CD8-positive, alpha-beta memory T cell (primary cell): ENCODE results near the gene ISM2. TPM values are rescaled to one million over a fixed set of nuclear protein-coding genes. Genes with fewer than 3 reads are reported as not detected.

Experiments used
- CTCF ChIA-PET: fragments of 350-600 bp; sonication (Branson Sonifier 250); formaldehyde crosslinking; loops from one replicate; lab custom pipeline; 2021; ENCODE audit warnings: antibody characterized with exemption; lab: Charles Lee
- POLR2A ChIA-PET: fragments of 350-600 bp; sonication (Branson Sonifier 250); formaldehyde crosslinking; loops from one replicate; lab custom pipeline; 2021; ENCODE audit warnings: antibody characterized with exemption; lab: Charles Lee
- DNase-seq, 5 donors: peaks; one replicate each; pipeline versions ENCODE4 v3.0.0 to v3.0.0-alpha.2; 2020 to 2022; ENCODE audit warnings: mixed read lengths in 1 of 5
- H3K27ac ChIP-seq: one replicate; pipeline ENCODE4 v1.7.0; 2013; ENCODE audit warnings: low read depth, mild to moderate bottlenecking, low read length, moderate library complexity
- H3K27me3 ChIP-seq: 2 replicates; pipeline ENCODE4 v1.7.0; 2013; ENCODE audit warnings: low read length, mild to moderate bottlenecking; ENCODE audit not compliant: insufficient read depth, poor library complexity, severe bottlenecking
- H3K36me3 ChIP-seq: 2 replicates; pipeline ENCODE4 v1.7.0; 2013; ENCODE audit warnings: mild to moderate bottlenecking, low read length, moderate library complexity; ENCODE audit not compliant: insufficient read depth
- H3K4me1 ChIP-seq: 2 replicates; pipeline ENCODE4 v1.7.0; 2013; ENCODE audit warnings: mild to moderate bottlenecking, low read length, moderate library complexity; ENCODE audit not compliant: insufficient read depth
- H3K4me3 ChIP-seq: 2 replicates; pipeline ENCODE4 v1.7.0; 2013; ENCODE audit warnings: mild to moderate bottlenecking, low read length
- H3K9me3 ChIP-seq: 2 replicates; pipeline ENCODE4 v1.7.0; 2013; ENCODE audit warnings: mild to moderate bottlenecking, low read length
- H3K27ac Mint-ChIP-seq, 8 donors: one replicate each; pipeline ENCODE4 v1.8.0; 2020 to 2021; ENCODE audit warnings: mixed read lengths in 8 of 8, mild to moderate bottlenecking in 6 of 8, inconsistent platforms in 3 of 8, moderate library complexity in 3 of 8
- H3K27me3 Mint-ChIP-seq, 2 donors: one replicate each; pipeline ENCODE4 v1.8.0; 2020 to 2021; ENCODE audit warnings: mixed read lengths in 2 of 2, mild to moderate bottlenecking in 1 of 2, moderate library complexity in 1 of 2
- H3K36me3 Mint-ChIP-seq, 3 donors: one replicate each; pipeline ENCODE4 v1.8.0; 2020 to 2021; ENCODE audit warnings: mixed read lengths in 3 of 3, inconsistent platforms in 1 of 3, mild to moderate bottlenecking in 1 of 3
- H3K4me1 Mint-ChIP-seq, 3 donors: one replicate each; pipeline ENCODE4 v1.8.0; 2020 to 2021; ENCODE audit warnings: mixed read lengths in 3 of 3, inconsistent platforms in 1 of 3, mild to moderate bottlenecking in 1 of 3
- H3K4me3 Mint-ChIP-seq, 7 donors: one replicate each; pipeline ENCODE4 v1.8.0; 2020 to 2021; ENCODE audit warnings: mixed read lengths in 7 of 7, mild to moderate bottlenecking in 6 of 7, moderate library complexity in 4 of 7, inconsistent platforms in 2 of 7
- H3K9me3 Mint-ChIP-seq, 5 donors: one replicate each; pipeline ENCODE4 v1.8.0; 2020 to 2022; ENCODE audit warnings: mixed read lengths in 5 of 5, mild to moderate bottlenecking in 3 of 5, moderate library complexity in 2 of 5, inconsistent platforms in 1 of 5
- polyA plus RNA-seq: library from polyadenylated mRNA; unstranded; fragments of 300-500 nt; fragmentation: Illumina TruSeq; gene quantifications from one replicate; pipeline ENCODE4 v1.2.3, GENCODE V29; 2021
- total RNA-seq, 2 experiments: library from RNA; stranded (reverse); gene quantifications; one replicate each; pipeline ENCODE4 v1.2.3, GENCODE V29; 2021

The ISM2 gene
- total and polyA plus RNA-seq, 3 experiments from 2014 or later: not detected

DNA sequence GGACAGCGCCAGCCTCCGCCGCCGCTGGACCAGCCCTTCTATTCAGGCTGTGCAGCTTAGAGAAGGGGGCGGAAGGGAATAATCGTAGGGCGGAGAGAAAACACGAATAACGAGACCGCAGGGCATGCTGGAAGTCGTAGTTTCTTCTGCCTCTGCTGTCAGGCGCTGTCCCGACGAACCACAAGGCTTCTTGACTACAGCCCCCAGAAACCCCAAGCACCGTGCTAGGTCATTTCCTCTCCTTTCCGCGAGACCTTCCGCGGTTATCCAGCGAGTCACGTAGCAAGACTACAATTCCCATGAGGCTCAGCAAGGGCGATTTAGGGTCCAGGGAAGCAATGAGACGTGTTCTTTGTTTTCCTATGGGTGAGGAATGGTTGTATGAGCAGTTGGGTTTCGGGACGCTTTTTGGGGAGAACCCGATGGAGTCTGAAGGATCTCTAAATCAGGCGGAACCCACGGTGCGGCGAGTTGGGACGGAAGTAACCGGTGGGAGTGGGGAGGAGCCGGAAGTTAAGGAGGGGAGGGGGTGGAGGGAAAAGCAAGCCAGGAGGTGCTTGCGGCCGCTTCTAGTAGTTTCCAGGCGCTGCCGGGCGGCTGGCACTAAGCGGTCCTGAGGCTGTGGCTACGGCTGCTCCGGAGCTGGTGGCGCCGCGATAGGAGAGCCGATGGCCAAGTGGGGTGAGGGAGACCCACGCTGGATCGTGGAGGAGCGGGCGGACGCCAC, 40.9 kb downstream of the ISM2 start, which contains the start of the genes AHSA1 and VIPAS39:
Gene AHSA1 (plus strand): TSS at position 572 of the 727 bp plus-strand sequence. CDS start 97 bp downstream, at position 669.
Gene VIPAS39 (minus strand): TSS at position 80 of the 727 bp plus-strand sequence. CDS start 3,499 bp downstream, outside the sequence.
- H3K27me3 ChIP-seq: no peaks in the 10 kb centered on the region
- no peaks in the 10 kb centered on the region for H3K9me3 ChIP-seq
- Mint-ChIP-seq H3K27me3 (no peaks in the 10 kb centered on the region), H3K4me3 (peak within 1 kb of the TSS; percentile 98 to 100 (median 100)), H3K9me3 (no peaks in the 10 kb centered on the region), H3K4me1 (peaks cover 31 to 66% (median 42%) of the 10 kb centered on the region in 3 donors), H3K27ac (peak within 1 kb of the TSS; percentile 91 to 100 (median 100)), H3K36me3 (peaks cover 0 to 56% (median 22%) of the 10 kb centered on the region in 3 donors)
- DNase-seq: peak; percentile 88 to 96 (median 96)
- POLR2A ChIA-PET: interaction anchor here (0.6 to 1.0 kb wide), 3 partner anchors 12 to 342 kb away, joined by 3 to 5 read pairs (median 3); partner anchors contain the start of genes ADCK1 and GSTZ1
- H3K4me3 ChIP-seq: peak within 1 kb of the TSS; percentile 100
- H3K27ac ChIP-seq: peak within 1 kb of the TSS; percentile 90
- CTCF ChIA-PET: no interaction called here
- peaks cover 26% of the 10 kb centered on the region for H3K4me1 ChIP-seq
- peaks cover 33% of the 10 kb centered on the region for H3K36me3 ChIP-seq

DNA sequence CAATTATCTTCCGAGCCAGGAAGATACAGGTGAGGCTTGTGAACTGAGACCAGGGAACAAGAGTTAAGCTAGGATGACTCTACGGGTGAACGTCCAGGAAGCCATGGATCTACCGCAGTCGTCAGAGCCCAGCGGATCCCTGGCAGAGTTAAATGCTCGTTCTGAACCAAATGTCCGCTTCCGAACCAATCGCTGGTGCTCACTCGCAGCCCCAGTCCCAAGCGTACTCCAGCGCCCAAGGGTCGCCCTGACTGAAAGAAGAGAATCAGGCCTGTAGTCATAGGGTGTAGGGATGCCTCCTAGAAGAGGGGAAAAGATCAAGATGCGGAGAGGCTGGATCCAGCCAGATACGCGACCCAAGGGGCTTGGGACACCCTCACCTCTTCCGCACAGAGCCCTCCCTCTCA, 41.5 kb downstream of the ISM2 start:
- Histone ChIP-seq H3K4me1 (peaks cover 26% of the 10 kb centered on the region), H3K27me3 (no peaks in the 10 kb centered on the region), H3K9me3 (no peaks in the 10 kb centered on the region), H3K36me3 (peaks cover 27% of the 10 kb centered on the region), H3K4me3 (peak overlapping the region; percentile 100), H3K27ac (peak overlapping the region; percentile 90)
- ChIA-PET POLR2A (interaction anchor here (0.6 to 1.0 kb wide), 3 partner anchors 11 to 343 kb away, joined by 3 to 5 read pairs (median 3); partner anchors contain the start of genes ADCK1 and GSTZ1), CTCF (no interaction called here)
- Mint-ChIP-seq H3K27me3 (no peaks in the 10 kb centered on the region), H3K4me3 (peak overlapping the region; percentile 98 to 100 (median 100)), H3K4me1 (peaks cover 31 to 67% (median 43%) of the 10 kb centered on the region in 3 donors), H3K27ac (peak overlapping the region; percentile 91 to 100 (median 100)), H3K9me3 (no peaks in the 10 kb centered on the region), H3K36me3 (peaks cover 0 to 53% (median 20%) of the 10 kb centered on the region in 3 donors)
- DNase-seq: peak in 1 of 5 donors; percentile 4

DNA sequence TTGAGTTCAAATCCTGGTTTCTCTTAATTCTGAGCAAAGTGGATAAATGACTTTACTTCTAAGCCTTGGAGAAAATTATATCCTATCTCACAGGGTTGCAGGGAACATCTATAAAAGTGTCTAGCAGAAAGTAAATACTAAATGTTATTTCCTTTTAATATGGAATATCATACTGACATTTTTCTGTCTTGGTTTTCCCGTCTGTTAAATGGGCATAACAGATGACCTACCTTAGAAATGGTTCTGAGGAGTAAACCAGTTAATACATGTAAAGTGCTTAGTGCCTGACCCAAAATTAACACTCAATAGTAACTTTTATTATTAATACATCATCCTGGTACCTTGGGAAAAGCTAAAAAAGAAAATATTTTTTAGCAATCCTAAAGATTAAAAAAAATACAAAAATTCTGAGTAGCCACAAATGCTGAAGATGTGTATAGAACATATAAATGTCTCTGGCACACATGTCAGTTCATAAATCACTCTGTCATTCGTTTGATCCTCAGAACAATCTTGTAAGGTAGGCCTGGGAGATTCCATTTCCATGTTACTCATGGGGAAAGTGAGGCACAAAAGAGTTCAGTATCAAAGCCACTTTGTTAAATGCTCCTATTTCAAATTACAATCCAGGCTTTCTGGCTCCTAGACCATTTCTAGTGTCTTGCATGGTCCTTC, 42.5 kb downstream of the ISM2 start:
- Mint-ChIP-seq H3K27me3 (no peaks in the 10 kb centered on the region), H3K4me3 (peak overlapping the region; percentile 98 to 100 (median 100)), H3K9me3 (no peaks in the 10 kb centered on the region), H3K36me3 (peaks cover 0 to 53% (median 20%) of the 10 kb centered on the region in 3 donors), H3K4me1 (peaks cover 31 to 63% (median 43%) of the 10 kb centered on the region in 3 donors), H3K27ac (peak overlapping the region in 6 of 8 donors; percentile 91 to 100 (median 100))
- no peaks in the 10 kb centered on the region for H3K9me3 ChIP-seq
- no peak for DNase-seq
- H3K36me3 ChIP-seq: peaks cover 26% of the 10 kb centered on the region
- no peak overlapping the region for H3K4me3 ChIP-seq
- H3K27ac ChIP-seq: no peak overlapping the region
- H3K4me1 ChIP-seq: peaks cover 26% of the 10 kb centered on the region
- CTCF ChIA-PET: no interaction called here
- POLR2A ChIA-PET: no interaction called here
- no peaks in the 10 kb centered on the region for H3K27me3 ChIP-seq

DNA sequence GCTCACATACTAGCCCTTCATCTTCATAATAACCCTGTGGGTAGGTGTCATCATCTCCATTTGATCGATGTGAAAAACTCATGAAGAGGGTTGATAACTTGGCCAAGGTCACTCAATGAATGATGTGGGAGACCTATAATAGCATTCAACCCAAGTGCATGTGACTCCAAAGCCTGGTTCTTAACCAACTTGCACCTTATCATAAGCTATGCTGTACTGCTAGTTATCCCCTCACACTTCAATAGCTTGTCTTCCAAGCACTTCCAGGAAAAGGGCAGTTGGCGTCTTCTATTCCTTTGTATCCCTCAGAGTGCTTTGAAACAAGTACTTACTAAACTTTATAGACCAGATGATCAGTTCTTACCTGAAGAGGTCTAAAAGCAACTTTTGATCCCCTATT, 56.4 kb downstream of the ISM2 start:
- DNase-seq: no peak
- CTCF ChIA-PET: no interaction called here
- Histone ChIP-seq H3K36me3 (peaks cover 25% of the 10 kb centered on the region), H3K27ac (no peak overlapping the region), H3K4me3 (no peak overlapping the region), H3K9me3 (no peaks in the 10 kb centered on the region), H3K27me3 (no peaks in the 10 kb centered on the region), H3K4me1 (no peaks in the 10 kb centered on the region)
- H3K27ac Mint-ChIP-seq: no peak overlapping the region
- H3K27me3 Mint-ChIP-seq: no peaks in the 10 kb centered on the region
- no peak overlapping the region for H3K4me3 Mint-ChIP-seq
- no peaks in the 10 kb centered on the region for H3K9me3 Mint-ChIP-seq
- POLR2A ChIA-PET: no interaction called here
- no peaks in the 10 kb centered on the region for H3K4me1 Mint-ChIP-seq
- peaks cover 4 to 79% (median 19%) of the 10 kb centered on the region in 3 donors for H3K36me3 Mint-ChIP-seq

DNA sequence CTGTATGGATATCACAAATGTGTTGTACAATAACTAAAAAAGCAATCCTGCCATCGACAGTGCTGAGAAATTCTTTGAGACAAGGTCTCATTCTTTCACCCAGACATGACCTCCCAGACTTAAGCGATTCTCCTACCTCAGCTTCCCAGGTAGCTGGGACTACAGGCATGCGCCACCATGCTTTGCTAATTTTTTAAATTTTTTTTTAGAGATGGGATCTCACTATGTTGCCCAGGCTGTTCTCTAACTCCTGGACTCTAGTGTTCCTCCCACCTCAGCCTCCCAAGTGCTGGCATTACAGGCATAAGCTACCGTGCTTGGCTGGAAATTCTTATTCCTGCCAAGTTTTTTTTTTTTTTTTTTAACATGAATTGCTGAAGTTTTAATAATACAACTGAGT, 58.8 kb downstream of the ISM2 start:
- Mint-ChIP-seq H3K4me1 (no peaks in the 10 kb centered on the region), H3K4me3 (no peak overlapping the region), H3K27me3 (no peaks in the 10 kb centered on the region), H3K9me3 (no peaks in the 10 kb centered on the region), H3K27ac (peak overlapping the region in 1 of 8 donors; percentile 17), H3K36me3 (peaks cover 11 to 86% (median 31%) of the 10 kb centered on the region in 3 donors)
- Histone ChIP-seq H3K27me3 (no peaks in the 10 kb centered on the region), H3K36me3 (peaks cover 33% of the 10 kb centered on the region), H3K4me1 (no peaks in the 10 kb centered on the region), H3K4me3 (no peak overlapping the region), H3K9me3 (no peaks in the 10 kb centered on the region), H3K27ac (no peak overlapping the region)
- ChIA-PET POLR2A (no interaction called here), CTCF (interaction anchor here (0.6 kb wide), 1 partner anchor 1433 kb away, joined by 3 read pairs; no protein-coding TSS in a partner anchor)
- no peak for DNase-seq

DNA sequence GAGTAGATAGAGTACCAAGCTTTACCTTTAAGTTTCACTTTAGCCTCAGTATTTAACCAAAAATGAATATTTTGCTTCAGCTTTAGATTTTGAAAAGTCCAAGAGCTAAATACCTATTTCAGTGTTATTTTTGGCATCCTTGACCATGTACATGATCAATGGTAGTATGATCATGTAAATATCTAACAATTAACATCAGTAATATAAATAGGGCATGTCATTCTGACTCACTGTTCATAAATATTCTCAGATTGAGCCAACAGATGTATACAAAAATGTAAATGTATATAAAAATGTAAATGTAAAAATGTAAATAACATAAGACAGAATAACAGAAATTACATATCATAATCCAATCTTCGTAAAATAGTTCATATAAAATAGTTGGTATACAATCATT, 60.0 kb downstream of the ISM2 start:
- no peaks in the 10 kb centered on the region for H3K9me3 Mint-ChIP-seq
- H3K27ac Mint-ChIP-seq: no peak overlapping the region
- H3K27ac ChIP-seq: no peak overlapping the region
- no peak for DNase-seq
- H3K36me3 ChIP-seq: peaks cover 42% of the 10 kb centered on the region
- no peaks in the 10 kb centered on the region for H3K4me1 ChIP-seq
- no peaks in the 10 kb centered on the region for H3K9me3 ChIP-seq
- no peak overlapping the region for H3K4me3 ChIP-seq
- H3K4me3 Mint-ChIP-seq: no peak overlapping the region
- peaks cover 11 to 88% (median 33%) of the 10 kb centered on the region in 3 donors for H3K36me3 Mint-ChIP-seq
- no peaks in the 10 kb centered on the region for H3K4me1 Mint-ChIP-seq
- ChIA-PET POLR2A (no interaction called here), CTCF (no interaction called here)
- H3K27me3 ChIP-seq: no peaks in the 10 kb centered on the region
- H3K27me3 Mint-ChIP-seq: no peaks in the 10 kb centered on the region

GRCh38 chr14:77436042-77436441, 62.6 kb downstream of the ISM2 start:
- Mint-ChIP-seq H3K36me3 (peaks cover 10 to 82% (median 25%) of the 10 kb centered on the region in 3 donors), H3K4me1 (no peaks in the 10 kb centered on the region), H3K27me3 (no peaks in the 10 kb centered on the region), H3K9me3 (no peaks in the 10 kb centered on the region), H3K27ac (no peak overlapping the region), H3K4me3 (no peak overlapping the region)
- H3K36me3 ChIP-seq: peaks cover 25% of the 10 kb centered on the region
- ChIA-PET CTCF (no interaction called here), POLR2A (no interaction called here)
- no peak overlapping the region for H3K4me3 ChIP-seq
- H3K27ac ChIP-seq: no peak overlapping the region
- no peaks in the 10 kb centered on the region for H3K4me1 ChIP-seq
- no peak for DNase-seq
- H3K27me3 ChIP-seq: no peaks in the 10 kb centered on the region
- H3K9me3 ChIP-seq: no peaks in the 10 kb centered on the region
